Astrocyte of the spinal cord (primary cell): ENCODE results near the gene VTN.
A peak's percentile ranks its signal among the peaks of the same experiment; 100 is the strongest.

ENCODE experiments used
- DNase-seq: peaks from one replicate; pipeline ENCODE4 v3.0.0; 2011; ENCODE audit warnings: low read depth, low spot score
- H3K4me3 ChIP-seq: 2 replicates; pipeline ENCODE4 v1.5.1; 2011; ENCODE audit warnings: low read depth, mild to moderate bottlenecking, low read length, moderate library complexity
- CTCF ChIP-seq: IDR thresholded peaks from 2 replicates; pipeline ENCODE4 v1.5.1; 2012; ENCODE audit warnings: low read depth, mild to moderate bottlenecking, low read length, inconsistent platforms
- in situ Hi-C: cut with HindIII; loops from 2 replicates; pipeline ENCODE4 v1.10.0; 2017; ENCODE audit warnings: low sequenced_read_pairs

The VTN gene

DNA sequence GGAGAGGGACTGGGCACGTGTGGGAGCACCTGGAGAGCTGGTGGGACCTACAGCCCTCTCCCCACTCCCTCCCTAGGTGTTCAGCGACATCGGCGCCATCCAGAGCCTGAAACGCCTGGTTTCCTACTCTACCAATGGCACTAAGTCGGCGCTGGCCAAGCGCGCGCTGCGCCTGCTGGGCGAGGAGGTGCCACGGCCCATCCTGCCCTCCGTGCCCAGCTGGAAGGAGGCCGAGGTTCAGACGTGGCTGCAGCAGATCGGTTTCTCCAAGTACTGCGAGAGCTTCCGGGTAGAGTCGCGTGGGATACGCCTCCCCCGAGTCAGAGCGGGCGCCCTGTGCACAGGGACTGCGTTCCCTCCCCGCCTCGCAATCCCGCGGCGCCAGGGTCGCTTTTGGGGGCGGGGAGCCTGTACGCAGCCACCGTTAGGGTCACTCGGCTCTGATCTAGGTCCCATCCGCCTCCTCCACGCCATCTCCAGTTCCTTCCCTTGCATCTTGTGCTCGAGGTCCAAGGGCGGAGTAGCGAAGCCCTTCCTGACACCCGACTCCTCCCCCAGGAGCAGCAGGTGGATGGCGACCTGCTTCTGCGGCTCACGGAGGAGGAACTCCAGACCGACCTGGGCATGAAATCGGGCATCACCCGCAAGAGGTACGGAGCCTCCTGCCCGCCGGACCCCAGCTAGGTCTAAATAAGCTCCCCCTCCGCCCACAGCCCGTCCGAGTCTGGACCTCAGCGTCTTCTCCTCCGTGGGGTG is 14.4 kb upstream of the VTN start:
- no peak for TF ChIP-seq CTCF
- no peak for DNase-seq
- in situ Hi-C loops: no loop called here
- H3K4me3 ChIP-seq: peak overlapping the region; percentile 12

DNA sequence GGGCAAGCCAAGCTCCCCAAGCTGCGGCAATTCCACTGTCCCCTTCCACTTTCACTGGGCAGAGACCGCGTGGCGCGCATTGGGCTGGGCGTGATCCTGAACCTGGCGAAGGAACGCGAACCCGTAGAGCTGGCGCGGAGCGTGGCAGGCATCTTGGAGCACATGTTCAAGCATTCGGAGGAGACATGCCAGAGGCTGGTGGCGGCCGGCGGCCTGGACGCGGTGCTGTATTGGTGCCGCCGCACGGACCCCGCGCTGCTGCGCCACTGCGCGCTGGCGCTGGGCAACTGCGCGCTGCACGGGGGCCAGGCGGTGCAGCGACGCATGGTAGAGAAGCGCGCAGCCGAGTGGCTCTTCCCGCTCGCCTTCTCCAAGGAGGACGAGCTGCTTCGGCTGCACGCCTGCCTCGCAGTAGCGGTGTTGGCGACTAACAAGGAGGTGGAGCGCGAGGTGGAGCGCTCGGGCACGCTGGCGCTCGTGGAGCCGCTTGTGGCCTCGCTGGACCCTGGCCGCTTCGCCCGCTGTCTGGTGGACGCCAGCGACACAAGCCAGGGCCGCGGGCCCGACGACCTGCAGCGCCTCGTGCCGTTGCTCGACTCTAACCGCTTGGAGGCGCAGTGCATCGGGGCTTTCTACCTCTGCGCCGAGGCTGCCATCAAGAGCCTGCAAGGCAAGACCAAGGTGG is 11.2 kb upstream of the VTN start:
- no peak overlapping the region for H3K4me3 ChIP-seq
- peak; percentile 29 for TF ChIP-seq CTCF
- in situ Hi-C loops: no loop called here
- no peak for DNase-seq

- TF ChIP-seq CTCF: no peak
- no peak for DNase-seq
- in situ Hi-C loops: no loop called here
- no peak overlapping the region for H3K4me3 ChIP-seq
These were observed 10.0 kb upstream of the VTN start for GRCh38 chr17:28379814-28380801.

DNA sequence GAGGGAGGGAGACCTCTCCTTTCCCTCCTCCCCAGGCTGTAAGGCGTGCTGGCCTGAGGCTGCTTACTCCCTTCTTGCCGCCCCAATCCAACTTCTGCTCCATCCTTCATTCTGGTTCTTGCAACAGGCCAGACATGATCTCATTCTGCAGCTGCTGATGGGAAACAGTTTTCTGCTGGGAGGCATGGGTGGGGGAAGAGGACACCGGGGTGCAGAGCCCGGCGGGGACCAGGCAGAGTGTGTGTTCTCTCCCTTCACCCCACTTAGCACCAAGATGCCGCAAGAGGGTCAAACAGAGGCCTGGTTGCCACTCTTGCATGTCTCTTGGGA is 2.8 kb upstream of the VTN start:
- in situ Hi-C loops: no loop called here
- TF ChIP-seq CTCF: no peak
- DNase-seq: no peak
- H3K4me3 ChIP-seq: peak overlapping the region; percentile 60

DNA sequence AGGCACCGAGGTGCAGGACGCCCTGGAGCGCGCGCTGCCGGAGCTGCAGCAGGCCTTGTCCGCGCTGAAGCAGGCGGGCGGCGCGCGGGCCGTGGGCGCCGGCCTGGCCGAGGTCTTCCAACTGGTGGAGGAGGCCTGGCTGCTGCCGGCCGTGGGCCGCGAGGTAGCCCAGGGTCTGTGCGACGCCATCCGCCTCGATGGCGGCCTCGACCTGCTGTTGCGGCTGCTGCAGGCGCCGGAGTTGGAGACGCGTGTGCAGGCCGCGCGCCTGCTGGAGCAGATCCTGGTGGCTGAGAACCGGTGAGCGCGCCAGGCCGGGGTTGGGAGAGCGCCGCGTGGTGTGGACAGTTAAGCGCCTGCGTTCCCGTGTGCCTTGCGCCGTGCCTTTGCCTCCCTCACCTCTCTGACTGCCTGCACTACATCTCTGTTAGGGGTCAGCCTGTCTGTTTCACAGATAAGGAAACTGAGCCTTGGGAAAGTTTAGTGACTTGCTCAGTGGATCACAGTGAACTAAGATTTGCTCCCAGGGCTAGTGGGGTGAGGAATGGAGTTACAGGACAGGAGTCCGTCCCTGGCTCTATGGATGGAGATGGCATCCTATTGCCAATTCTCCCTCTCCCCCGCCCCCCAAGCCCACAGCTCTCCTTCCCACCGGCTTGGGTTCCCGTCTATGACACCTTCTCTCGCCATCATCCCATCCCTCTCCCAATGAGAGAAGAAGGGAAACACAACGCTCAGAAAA is 2.3 kb upstream of the VTN start:
- peak overlapping the region; percentile 60 for H3K4me3 ChIP-seq
- peak; percentile 33 for DNase-seq
- in situ Hi-C loops: no loop called here
- TF ChIP-seq CTCF: no peak
